OCI-LY7 (cell line): ENCODE data around the gene SEC14L1.

Source experiments
- EZH2phosphoT487 ChIP-seq: fragments of 200-600 bp; sonication (generic); IDR thresholded peaks from 2 replicates; pipeline ENCODE4 v1.6.1; 2018; ENCODE audit warnings: low read depth, borderline replicate concordance, mild to moderate bottlenecking, mixed run types, antibody characterized with exemption, low read length, moderate library complexity, mixed read lengths
- TF ChIP-seq, protein P1 (sequence below): fragments of 200-600 bp; sonication (generic); conservative IDR thresholded peaks from 2 replicates; pipeline ENCODE4 v1.5.1; 2014; ENCODE audit warnings: mild to moderate bottlenecking, antibody characterized with exemption, low read length, moderate library complexity, mixed read lengths

DNA sequence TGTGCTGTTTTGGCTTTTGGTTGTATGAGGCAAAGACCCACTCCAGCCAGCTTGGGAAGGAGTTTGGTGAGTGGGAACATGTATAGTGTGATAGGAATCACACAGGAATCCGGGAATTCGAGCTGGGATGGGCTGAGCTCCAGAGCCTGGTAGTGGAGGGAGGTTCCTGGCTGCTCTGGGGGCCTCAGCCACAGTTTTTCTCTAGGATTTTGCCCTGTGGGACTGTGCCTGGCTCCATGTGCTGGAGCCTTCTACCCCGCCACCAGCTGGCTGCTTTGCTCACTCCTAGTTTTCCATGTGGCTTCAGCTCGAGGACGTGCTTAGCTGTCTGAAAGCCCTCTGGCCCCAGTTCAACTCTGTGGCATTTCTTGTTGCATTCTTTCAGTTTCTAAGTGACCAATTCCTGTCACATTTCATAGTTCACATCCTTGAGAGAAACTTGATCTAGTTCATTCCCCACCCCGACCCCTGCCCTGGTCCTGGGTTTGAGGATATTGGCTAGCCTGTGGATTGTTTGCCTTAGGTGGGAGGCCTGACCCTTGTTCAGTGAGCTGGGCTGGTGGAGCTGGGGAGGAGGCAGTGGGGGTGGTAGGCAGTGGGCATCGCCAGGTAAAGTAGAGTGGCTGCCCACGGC lies 5.0 kb downstream of the SEC14L1 start:
- TF ChIP-seq, protein P1, sequence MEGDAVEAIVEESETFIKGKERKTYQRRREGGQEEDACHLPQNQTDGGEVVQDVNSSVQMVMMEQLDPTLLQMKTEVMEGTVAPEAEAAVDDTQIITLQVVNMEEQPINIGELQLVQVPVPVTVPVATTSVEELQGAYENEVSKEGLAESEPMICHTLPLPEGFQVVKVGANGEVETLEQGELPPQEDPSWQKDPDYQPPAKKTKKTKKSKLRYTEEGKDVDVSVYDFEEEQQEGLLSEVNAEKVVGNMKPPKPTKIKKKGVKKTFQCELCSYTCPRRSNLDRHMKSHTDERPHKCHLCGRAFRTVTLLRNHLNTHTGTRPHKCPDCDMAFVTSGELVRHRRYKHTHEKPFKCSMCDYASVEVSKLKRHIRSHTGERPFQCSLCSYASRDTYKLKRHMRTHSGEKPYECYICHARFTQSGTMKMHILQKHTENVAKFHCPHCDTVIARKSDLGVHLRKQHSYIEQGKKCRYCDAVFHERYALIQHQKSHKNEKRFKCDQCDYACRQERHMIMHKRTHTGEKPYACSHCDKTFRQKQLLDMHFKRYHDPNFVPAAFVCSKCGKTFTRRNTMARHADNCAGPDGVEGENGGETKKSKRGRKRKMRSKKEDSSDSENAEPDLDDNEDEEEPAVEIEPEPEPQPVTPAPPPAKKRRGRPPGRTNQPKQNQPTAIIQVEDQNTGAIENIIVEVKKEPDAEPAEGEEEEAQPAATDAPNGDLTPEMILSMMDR = no peak
- no peak for TF ChIP-seq EZH2phosphoT487
